Measurements from ENCODE around the gene GID8. TPM values are rescaled to one million over a fixed set of nuclear protein-coding genes. Genes with fewer than 3 reads are reported as not detected.
A peak's percentile ranks its signal among the peaks of the same experiment; 100 is the strongest.

GID8 gene
- total and polyA plus RNA-seq, 9 of the 15 experiments (the other 6 are each of a cell fraction or from before 2014, with no cell fraction given): 7.5 to 31.6 (median 22.2) TPM

- TF ChIP-seq, protein P1, sequence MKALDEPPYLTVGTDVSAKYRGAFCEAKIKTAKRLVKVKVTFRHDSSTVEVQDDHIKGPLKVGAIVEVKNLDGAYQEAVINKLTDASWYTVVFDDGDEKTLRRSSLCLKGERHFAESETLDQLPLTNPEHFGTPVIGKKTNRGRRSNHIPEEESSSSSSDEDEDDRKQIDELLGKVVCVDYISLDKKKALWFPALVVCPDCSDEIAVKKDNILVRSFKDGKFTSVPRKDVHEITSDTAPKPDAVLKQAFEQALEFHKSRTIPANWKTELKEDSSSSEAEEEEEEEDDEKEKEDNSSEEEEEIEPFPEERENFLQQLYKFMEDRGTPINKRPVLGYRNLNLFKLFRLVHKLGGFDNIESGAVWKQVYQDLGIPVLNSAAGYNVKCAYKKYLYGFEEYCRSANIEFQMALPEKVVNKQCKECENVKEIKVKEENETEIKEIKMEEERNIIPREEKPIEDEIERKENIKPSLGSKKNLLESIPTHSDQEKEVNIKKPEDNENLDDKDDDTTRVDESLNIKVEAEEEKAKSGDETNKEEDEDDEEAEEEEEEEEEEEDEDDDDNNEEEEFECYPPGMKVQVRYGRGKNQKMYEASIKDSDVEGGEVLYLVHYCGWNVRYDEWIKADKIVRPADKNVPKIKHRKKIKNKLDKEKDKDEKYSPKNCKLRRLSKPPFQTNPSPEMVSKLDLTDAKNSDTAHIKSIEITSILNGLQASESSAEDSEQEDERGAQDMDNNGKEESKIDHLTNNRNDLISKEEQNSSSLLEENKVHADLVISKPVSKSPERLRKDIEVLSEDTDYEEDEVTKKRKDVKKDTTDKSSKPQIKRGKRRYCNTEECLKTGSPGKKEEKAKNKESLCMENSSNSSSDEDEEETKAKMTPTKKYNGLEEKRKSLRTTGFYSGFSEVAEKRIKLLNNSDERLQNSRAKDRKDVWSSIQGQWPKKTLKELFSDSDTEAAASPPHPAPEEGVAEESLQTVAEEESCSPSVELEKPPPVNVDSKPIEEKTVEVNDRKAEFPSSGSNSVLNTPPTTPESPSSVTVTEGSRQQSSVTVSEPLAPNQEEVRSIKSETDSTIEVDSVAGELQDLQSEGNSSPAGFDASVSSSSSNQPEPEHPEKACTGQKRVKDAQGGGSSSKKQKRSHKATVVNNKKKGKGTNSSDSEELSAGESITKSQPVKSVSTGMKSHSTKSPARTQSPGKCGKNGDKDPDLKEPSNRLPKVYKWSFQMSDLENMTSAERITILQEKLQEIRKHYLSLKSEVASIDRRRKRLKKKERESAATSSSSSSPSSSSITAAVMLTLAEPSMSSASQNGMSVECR (CRISPR knock-in tag; IDR thresholded peaks at IDR 0.05): no peak
- TF ChIP-seq ZNF24 (IDR thresholded peaks at IDR 0.05): no peak
Observed at GRCh38 chr20:62949962-62950361, 12.0 kb downstream of the GID8 start (continued).

DNA sequence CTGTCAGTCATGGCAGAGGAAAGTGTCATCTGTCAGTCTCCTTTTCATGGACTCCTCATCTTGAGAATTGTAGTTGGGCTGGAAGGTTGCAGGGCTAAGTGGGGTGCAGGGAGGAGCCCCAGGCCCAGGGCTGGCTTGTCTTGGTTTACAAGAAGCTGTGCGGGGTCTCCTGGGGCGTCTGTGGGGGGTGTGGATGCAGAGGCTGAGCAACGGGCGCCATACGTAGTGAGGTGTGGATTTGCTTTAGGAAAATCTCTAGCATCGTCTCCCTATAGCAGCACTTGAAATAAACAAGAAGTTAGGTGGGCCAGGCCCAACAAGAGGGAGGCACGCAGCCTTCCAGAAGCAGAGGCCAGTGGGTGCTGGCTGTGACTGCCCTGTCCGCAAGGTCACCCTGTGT is 12.8 kb downstream of the GID8 start:
- CTCF ChIA-PET (ENCODE audit: low intra/inter-chr PET ratio): no interaction called here
- in situ Hi-C loops (cut with MboI) (no loop called here), intact Hi-C loops (cut with micrococcal nuclease) (no loop called here)
- no TSS peak for BruUV-seq (replicated peaks)
- Histone ChIP-seq H4K20me1 (replicated peaks; ENCODE audit: control insufficient read depth, insufficient read depth, low read length) (0 out of 2 replicates have a peak, but pooled peaks cover under 1% of the 10 kb centered on the region), H3K4me3 (no peak overlapping the region), H3K9me3 (replicated peaks; ENCODE audit: control insufficient read depth, insufficient read depth, low read depth, low read length) (peaks cover 7% of the 10 kb centered on the region), H3K79me2 (ENCODE audit: control insufficient read depth, insufficient read depth, low read length) (no peaks in the 10 kb centered on the region), H3K4me2 (ENCODE audit: insufficient read depth, low read length) (no peak overlapping the region), H2AFZ (ENCODE audit: low read depth, low read length) (no peak overlapping the region), H3K27me3 (ENCODE audit: control insufficient read depth in 2 of 2, insufficient read depth in 2 of 2, low read length in 2 of 2) (peaks cover 2 to 9% of the 10 kb centered on the region in 2 experiments; a peak in 3 of 5 replicates), H3K27ac (ENCODE audit: extremely low read depth, low read depth, low read length) (no peak overlapping the region), H3K4me1 (replicated peaks in 1 of 2; ENCODE audit: control insufficient read depth in 2 of 2, insufficient read depth in 2 of 2, low read length in 2 of 2) (peaks cover 3 to 22% of the 10 kb centered on the region in 2 experiments; a peak in 3 of 5 replicates), H3K9me1 (ENCODE audit: control insufficient read depth, insufficient read depth, low read length) (no peaks in the 10 kb centered on the region), H3K36me3 (ENCODE audit: control insufficient read depth, insufficient read depth, low read length) (peaks cover 31% of the 10 kb centered on the region), H3K9ac (ENCODE audit: insufficient read depth in 1 of 2, low read depth in 2 of 2, low read length in 2 of 2) (no peak overlapping the region)
- FAIRE-seq (no peak), ATAC-seq (no peak), DNase-seq (ENCODE audit: extremely low read depth in 1 of 4, low spot score in 3 of 4) (no peak)
- TF ChIP-seq OTX1 (CRISPR knock-in tag; IDR thresholded peaks at IDR 0.05) (no peak), ZNF263 (CRISPR knock-in tag; IDR thresholded peaks at IDR 0.05; ENCODE audit: borderline replicate concordance) (no peak), IFI16 (CRISPR knock-in tag; IDR thresholded peaks at IDR 0.05) (no peak), POLR2G (IDR thresholded peaks at IDR 0.05; ENCODE audit: low read depth, low read length) (0 out of 2 replicates have a peak, but pooled peaks have one; percentile 20), BCL6 (CRISPR knock-in tag; IDR thresholded peaks at IDR 0.05) (no peak), CBFB (CRISPR knock-in tag; IDR thresholded peaks at IDR 0.05) (no peak)
- TF ChIP-seq, protein P2, sequence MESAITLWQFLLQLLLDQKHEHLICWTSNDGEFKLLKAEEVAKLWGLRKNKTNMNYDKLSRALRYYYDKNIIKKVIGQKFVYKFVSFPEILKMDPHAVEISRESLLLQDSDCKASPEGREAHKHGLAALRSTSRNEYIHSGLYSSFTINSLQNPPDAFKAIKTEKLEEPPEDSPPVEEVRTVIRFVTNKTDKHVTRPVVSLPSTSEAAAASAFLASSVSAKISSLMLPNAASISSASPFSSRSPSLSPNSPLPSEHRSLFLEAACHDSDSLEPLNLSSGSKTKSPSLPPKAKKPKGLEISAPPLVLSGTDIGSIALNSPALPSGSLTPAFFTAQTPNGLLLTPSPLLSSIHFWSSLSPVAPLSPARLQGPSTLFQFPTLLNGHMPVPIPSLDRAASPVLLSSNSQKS (CRISPR knock-in tag; IDR thresholded peaks at IDR 0.05): no peak
- TF ChIP-seq, protein P3, sequence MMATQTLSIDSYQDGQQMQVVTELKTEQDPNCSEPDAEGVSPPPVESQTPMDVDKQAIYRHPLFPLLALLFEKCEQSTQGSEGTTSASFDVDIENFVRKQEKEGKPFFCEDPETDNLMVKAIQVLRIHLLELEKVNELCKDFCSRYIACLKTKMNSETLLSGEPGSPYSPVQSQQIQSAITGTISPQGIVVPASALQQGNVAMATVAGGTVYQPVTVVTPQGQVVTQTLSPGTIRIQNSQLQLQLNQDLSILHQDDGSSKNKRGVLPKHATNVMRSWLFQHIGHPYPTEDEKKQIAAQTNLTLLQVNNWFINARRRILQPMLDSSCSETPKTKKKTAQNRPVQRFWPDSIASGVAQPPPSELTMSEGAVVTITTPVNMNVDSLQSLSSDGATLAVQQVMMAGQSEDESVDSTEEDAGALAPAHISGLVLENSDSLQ (IDR thresholded peaks at IDR 0.05): 0 out of 2 replicates have a peak, but pooled peaks have one; percentile 5
- POLR2A ChIA-PET: interaction anchor here (0.6 to 4.5 kb wide), 4 partner anchors 9 to 89 kb away, joined by 3 to 41 read pairs (median 5); partner anchors contain the start of gene GID8
- 85% methylated on average over 8 of the region's 8 CpGs for WGBS (ENCODE audit: insufficient coverage, low coverage, missing lambda C conversion rate)
